ENCODE data around the gene FBRSL1. TPM values are rescaled to one million over a fixed set of nuclear protein-coding genes. Genes with fewer than 3 reads are reported as not detected.
"Not testable (repeated sequence)": the region's sequence is repeated elsewhere in the genome, so short reads cannot be mapped to it uniquely, and the experiment has no call there.

FBRSL1 gene
- total and polyA plus RNA-seq, 2 donors from 2014 or later, result 23.8 to 44.7 TPM

DNA sequence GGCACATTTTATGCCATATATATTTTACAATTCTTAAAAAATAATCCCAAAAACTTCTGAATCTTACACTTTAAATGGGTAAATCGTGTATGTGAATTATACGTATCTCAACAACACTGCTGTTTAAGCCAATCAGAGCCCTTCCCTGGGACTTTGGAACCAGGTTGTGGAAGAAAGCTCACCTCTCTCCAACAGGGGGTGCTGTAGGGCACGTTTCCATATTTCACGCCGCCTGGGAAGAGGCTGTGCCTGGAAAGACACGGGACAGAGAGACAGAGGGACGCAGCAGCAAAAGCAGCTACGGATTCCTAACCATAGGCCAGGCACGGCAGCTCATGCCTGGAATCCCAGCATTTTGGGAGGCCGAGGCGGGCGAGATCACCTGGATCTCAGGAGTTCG is 29.4 kb upstream of the FBRSL1 start:
- Histone ChIP-seq H3K36me3 (ENCODE audit: control insufficient read depth in 2 of 3, insufficient read depth in 3 of 3, low read length in 3 of 3) (peaks cover 0 to 5% (median 0%) of the 10 kb centered on the region in 3 donors), H3K27ac (ENCODE audit: low read depth in 2 of 2, low read length in 2 of 2) (no peak overlapping the region), H3K9me3 (ENCODE audit: control insufficient read depth in 2 of 3, insufficient read depth in 1 of 3, low read length in 3 of 3) (peaks cover 0 to 9% (median 4%) of the 10 kb centered on the region in 3 donors), H3K4me3 (ENCODE audit: low read length in 3 of 3) (no peak overlapping the region), H3K4me1 (ENCODE audit: control insufficient read depth in 2 of 3, insufficient read depth in 2 of 3, low read depth in 1 of 3, low read length in 3 of 3) (no peaks in the 10 kb centered on the region), H3K9ac (ENCODE audit: low read length in 3 of 3) (no peak overlapping the region), H3K27me3 (ENCODE audit: control insufficient read depth, insufficient read depth, low read length) (no peaks in the 10 kb centered on the region)
- no peak for FAIRE-seq
- intact Hi-C loops (cut with DNase I), result no loop called here
- TF ChIP-seq, protein P1, sequence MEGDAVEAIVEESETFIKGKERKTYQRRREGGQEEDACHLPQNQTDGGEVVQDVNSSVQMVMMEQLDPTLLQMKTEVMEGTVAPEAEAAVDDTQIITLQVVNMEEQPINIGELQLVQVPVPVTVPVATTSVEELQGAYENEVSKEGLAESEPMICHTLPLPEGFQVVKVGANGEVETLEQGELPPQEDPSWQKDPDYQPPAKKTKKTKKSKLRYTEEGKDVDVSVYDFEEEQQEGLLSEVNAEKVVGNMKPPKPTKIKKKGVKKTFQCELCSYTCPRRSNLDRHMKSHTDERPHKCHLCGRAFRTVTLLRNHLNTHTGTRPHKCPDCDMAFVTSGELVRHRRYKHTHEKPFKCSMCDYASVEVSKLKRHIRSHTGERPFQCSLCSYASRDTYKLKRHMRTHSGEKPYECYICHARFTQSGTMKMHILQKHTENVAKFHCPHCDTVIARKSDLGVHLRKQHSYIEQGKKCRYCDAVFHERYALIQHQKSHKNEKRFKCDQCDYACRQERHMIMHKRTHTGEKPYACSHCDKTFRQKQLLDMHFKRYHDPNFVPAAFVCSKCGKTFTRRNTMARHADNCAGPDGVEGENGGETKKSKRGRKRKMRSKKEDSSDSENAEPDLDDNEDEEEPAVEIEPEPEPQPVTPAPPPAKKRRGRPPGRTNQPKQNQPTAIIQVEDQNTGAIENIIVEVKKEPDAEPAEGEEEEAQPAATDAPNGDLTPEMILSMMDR (IDR thresholded peaks at IDR 0.05; ENCODE audit: borderline replicate concordance, extremely low read depth, insufficient read depth), result no peak
- peak in 1 of 5 donors; percentile 32 for DNase-seq

GRCh38 chr12:132461526-132461925 is 28.4 kb upstream of the FBRSL1 start:
- Histone ChIP-seq H3K27ac (ENCODE audit: low read depth in 2 of 2, low read length in 2 of 2) (no peak overlapping the region), H3K9ac (ENCODE audit: low read length in 3 of 3) (no peak overlapping the region), H3K9me3 (ENCODE audit: control insufficient read depth in 2 of 3, insufficient read depth in 1 of 3, low read length in 3 of 3) (peaks cover 0 to 6% (median 4%) of the 10 kb centered on the region in 3 donors), H3K4me1 (ENCODE audit: control insufficient read depth in 2 of 3, insufficient read depth in 2 of 3, low read depth in 1 of 3, low read length in 3 of 3) (no peaks in the 10 kb centered on the region), H3K4me3 (ENCODE audit: low read length in 3 of 3) (no peak overlapping the region), H3K36me3 (ENCODE audit: control insufficient read depth in 2 of 3, insufficient read depth in 3 of 3, low read length in 3 of 3) (peaks cover 0 to 3% (median 0%) of the 10 kb centered on the region in 3 donors), H3K27me3 (ENCODE audit: control insufficient read depth, insufficient read depth, low read length) (no peaks in the 10 kb centered on the region)
- DNase-seq, result peak in 1 of 5 donors; percentile 47
- FAIRE-seq, result no peak
- intact Hi-C loops (cut with DNase I), result no loop called here
- TF ChIP-seq, protein P1 (IDR thresholded peaks at IDR 0.05; ENCODE audit: borderline replicate concordance, extremely low read depth, insufficient read depth), result no peak

DNA sequence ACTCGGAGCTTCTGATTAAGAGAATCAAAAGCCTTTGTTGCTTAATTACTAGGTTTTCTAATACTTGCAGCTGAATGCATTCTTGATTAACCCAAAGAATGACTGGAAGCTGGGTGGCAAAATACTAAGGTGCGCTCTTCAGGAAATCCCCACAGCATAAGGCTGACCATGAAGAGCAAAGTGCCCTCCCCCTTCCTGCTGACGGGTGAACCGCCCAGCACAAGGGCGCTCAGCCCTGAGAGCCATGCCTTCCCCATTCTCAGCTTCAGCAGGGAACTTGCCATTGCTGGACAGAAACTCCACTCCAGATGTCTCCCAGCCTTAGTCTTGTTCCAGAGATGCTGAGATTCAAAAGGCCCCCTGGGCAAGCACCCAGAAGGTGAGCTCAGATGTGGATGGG is 27.2 kb upstream of the FBRSL1 start:
- intact Hi-C loops (cut with DNase I), result no loop called here

GRCh38 chr12:132463284-132463924 is 26.5 kb upstream of the FBRSL1 start:
- FAIRE-seq; H3K9me3 ChIP-seq (ENCODE audit: control insufficient read depth in 2 of 3, insufficient read depth in 1 of 3, low read length in 3 of 3); H3K27me3 ChIP-seq (ENCODE audit: control insufficient read depth, insufficient read depth, low read length); H3K9ac ChIP-seq (ENCODE audit: low read length in 3 of 3); H3K4me1 ChIP-seq (ENCODE audit: control insufficient read depth in 2 of 3, insufficient read depth in 2 of 3, low read depth in 1 of 3, low read length in 3 of 3); H3K27ac ChIP-seq (ENCODE audit: low read depth in 2 of 2, low read length in 2 of 2); H3K36me3 ChIP-seq (ENCODE audit: control insufficient read depth in 2 of 3, insufficient read depth in 3 of 3, low read length in 3 of 3); intact Hi-C loops (cut with DNase I): not testable (repeated sequence)
- peak overlapping the region in 1 of 3 donors; percentile 26 for H3K4me3 ChIP-seq (ENCODE audit: low read length in 3 of 3)
- DNase-seq, result peak in 1 of 5 donors; percentile 1

More for the DNA sequence above, 27.2 kb upstream of the FBRSL1 start:
- FAIRE-seq, result no peak
- Histone ChIP-seq H3K27me3 (ENCODE audit: control insufficient read depth, insufficient read depth, low read length) (no peaks in the 10 kb centered on the region), H3K36me3 (ENCODE audit: control insufficient read depth in 2 of 3, insufficient read depth in 3 of 3, low read length in 3 of 3) (peaks cover 0 to 3% (median 0%) of the 10 kb centered on the region in 3 donors), H3K27ac (ENCODE audit: low read depth in 2 of 2, low read length in 2 of 2) (no peak overlapping the region), H3K9ac (ENCODE audit: low read length in 3 of 3) (no peak overlapping the region), H3K4me1 (ENCODE audit: control insufficient read depth in 2 of 3, insufficient read depth in 2 of 3, low read depth in 1 of 3, low read length in 3 of 3) (no peaks in the 10 kb centered on the region), H3K9me3 (ENCODE audit: control insufficient read depth in 2 of 3, insufficient read depth in 1 of 3, low read length in 3 of 3) (peaks cover 0 to 6% (median 4%) of the 10 kb centered on the region in 3 donors), H3K4me3 (ENCODE audit: low read length in 3 of 3) (no peak overlapping the region)
- TF ChIP-seq, protein P1 (IDR thresholded peaks at IDR 0.05; ENCODE audit: borderline replicate concordance, extremely low read depth, insufficient read depth), result no peak
- peak in 1 of 5 donors; percentile 12 for DNase-seq

DNA sequence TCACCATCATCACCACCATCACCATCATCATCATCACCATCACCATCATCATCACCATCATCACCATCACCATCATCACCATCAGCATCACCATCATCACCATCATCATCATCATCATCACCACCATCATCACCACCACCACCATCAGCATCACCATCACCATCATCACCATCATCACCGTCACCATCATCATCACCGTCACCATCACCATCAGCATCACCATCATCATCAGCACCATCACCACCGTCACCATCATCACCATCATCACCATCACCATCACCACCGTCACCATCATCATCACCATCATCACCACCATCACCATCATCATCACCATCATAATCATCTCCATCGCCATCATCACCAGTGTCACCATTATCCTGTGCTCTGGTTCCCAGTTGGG is 25.6 kb upstream of the FBRSL1 start:
- H3K27me3 ChIP-seq (ENCODE audit: control insufficient read depth, insufficient read depth, low read length); DNase-seq; H3K27ac ChIP-seq (ENCODE audit: low read depth in 2 of 2, low read length in 2 of 2); H3K9me3 ChIP-seq (ENCODE audit: control insufficient read depth in 2 of 3, insufficient read depth in 1 of 3, low read length in 3 of 3); H3K36me3 ChIP-seq (ENCODE audit: control insufficient read depth in 2 of 3, insufficient read depth in 3 of 3, low read length in 3 of 3); FAIRE-seq; H3K4me1 ChIP-seq (ENCODE audit: control insufficient read depth in 2 of 3, insufficient read depth in 2 of 3, low read depth in 1 of 3, low read length in 3 of 3); intact Hi-C loops (cut with DNase I): not testable (repeated sequence)
- peak overlapping the region in 1 of 3 donors; percentile 20 for H3K9ac ChIP-seq (ENCODE audit: low read length in 3 of 3)
- peak overlapping the region in 1 of 3 donors; percentile 45 for H3K4me3 ChIP-seq (ENCODE audit: low read length in 3 of 3)
